Activated CD4-positive, CD25-positive, alpha-beta regulatory T cell treated with anti-CD3 and anti-CD28 coated beads, Interleukin-2, amount 50 U/mL, for 72 hours (primary cell): ENCODE measurements around the gene RIPOR3.
"Not testable (repeated sequence)": the region's sequence is repeated elsewhere in the genome, so short reads cannot be mapped to it uniquely, and the experiment has no call there.

ENCODE experiments used
- DNase-seq: peaks from one replicate; pipeline ENCODE4 v3.0.0; 2021

The RIPOR3 gene

GRCh38 chr20:50585214-50585613, 106.1 kb downstream of the RIPOR3 start:
- DNase-seq = no peak

- DNase-seq = no peak
Observed at GRCh38 chr20:50584687-50585086, 106.7 kb downstream of the RIPOR3 start.

- DNase-seq = no peak
Observed at GRCh38 chr20:50583442-50584150, 107.7 kb downstream of the RIPOR3 start.

- DNase-seq = no peak
Observed at GRCh38 chr20:50582591-50583234, 108.6 kb downstream of the RIPOR3 start.

GRCh38 chr20:50582092-50582491, 109.2 kb downstream of the RIPOR3 start:
- DNase-seq = no peak

GRCh38 chr20:50580842-50581544, 110.3 kb downstream of the RIPOR3 start:
- DNase-seq = no peak

GRCh38 chr20:50580016-50580747, 111.2 kb downstream of the RIPOR3 start:
- DNase-seq = peak; percentile 69

- DNase-seq = no peak
Observed at GRCh38 chr20:50579511-50579910, 111.8 kb downstream of the RIPOR3 start.

- DNase-seq = peak; percentile 9
Observed at GRCh38 chr20:50578778-50579165, 112.6 kb downstream of the RIPOR3 start.

- peak; percentile 14 for DNase-seq
Observed at GRCh38 chr20:50578061-50578777, 113.1 kb downstream of the RIPOR3 start.

- DNase-seq = peak; percentile 21
Observed at GRCh38 chr20:50577175-50578018, 113.9 kb downstream of the RIPOR3 start.

- DNase-seq = peak; percentile 54
Observed at GRCh38 chr20:50575865-50576720, 115.2 kb downstream of the RIPOR3 start.

- peak; percentile 17 for DNase-seq
Observed at GRCh38 chr20:50574586-50574985, 116.8 kb downstream of the RIPOR3 start.

GRCh38 chr20:50574108-50574507, 117.2 kb downstream of the RIPOR3 start:
- DNase-seq = peak; percentile 16

- DNase-seq = peak; percentile 12
Observed at GRCh38 chr20:50572938-50573777, 118.2 kb downstream of the RIPOR3 start.

GRCh38 chr20:50571466-50571865, 119.9 kb downstream of the RIPOR3 start:
- DNase-seq = no peak

- no peak for DNase-seq
Observed at GRCh38 chr20:50569864-50570836, 121.2 kb downstream of the RIPOR3 start.

- DNase-seq = not testable (repeated sequence)
Observed at GRCh38 chr20:50569487-50569863, 121.9 kb downstream of the RIPOR3 start.
